ENCODE results near the gene PDCD6IP.
"Not testable (repeated sequence)": the region's sequence is repeated elsewhere in the genome, so short reads cannot be mapped to it uniquely, and the experiment has no call there.

The PDCD6IP gene

GRCh38 chr3:33798418-33799201 lies at the start of gene PDCD6IP:
Gene PDCD6IP, plus strand, starts transcription at chr3:33798630. Its CDS starts 99 bp downstream, at chr3:33798729.
- peak; percentile 93 for FAIRE-seq
- peak; percentile 87 for TF ChIP-seq POLR2A (IDR thresholded peaks at IDR 0.05; ENCODE audit: low read depth, low read length)

GRCh38 chr3:33749546-33750210 lies 48.8 kb upstream of the PDCD6IP start:
- no peak for TF ChIP-seq POLR2A (IDR thresholded peaks at IDR 0.05; ENCODE audit: low read depth, low read length)
- DNase-seq (ENCODE audit: insufficient read length, low spot score), result no peak
- no peak for FAIRE-seq

More at GRCh38 chr3:33798418-33799201, at the start of gene PDCD6IP:
- DNase-seq (ENCODE audit: insufficient read length, low spot score), result peak; percentile 82

- no peak for TF ChIP-seq POLR2A (IDR thresholded peaks at IDR 0.05; ENCODE audit: low read depth, low read length)
- FAIRE-seq, result no peak
- DNase-seq (ENCODE audit: insufficient read length, low spot score), result no peak
These were observed 48.2 kb upstream of the PDCD6IP start for GRCh38 chr3:33750211-33750548.

GRCh38 chr3:33751336-33751735 lies 47.1 kb upstream of the PDCD6IP start:
- DNase-seq (ENCODE audit: insufficient read length, low spot score) (no peak), FAIRE-seq (no peak)
- TF ChIP-seq POLR2A (IDR thresholded peaks at IDR 0.05; ENCODE audit: low read depth, low read length), result no peak

- not testable (repeated sequence) for FAIRE-seq; DNase-seq (ENCODE audit: insufficient read length, low spot score)
These were observed 44.0 kb upstream of the PDCD6IP start for GRCh38 chr3:33754391-33754790.

- TF ChIP-seq POLR2A (IDR thresholded peaks at IDR 0.05; ENCODE audit: low read depth, low read length), result no peak
- no peak for FAIRE-seq
- DNase-seq (ENCODE audit: insufficient read length, low spot score), result no peak
These were observed 40.1 kb upstream of the PDCD6IP start for GRCh38 chr3:33758281-33758680.

GRCh38 chr3:33758864-33759263 lies 39.6 kb upstream of the PDCD6IP start:
- no peak for DNase-seq (ENCODE audit: insufficient read length, low spot score)
- no peak for TF ChIP-seq POLR2A (IDR thresholded peaks at IDR 0.05; ENCODE audit: low read depth, low read length)
- FAIRE-seq, result no peak

GRCh38 chr3:33768578-33769330 lies 29.7 kb upstream of the PDCD6IP start:
- no peak for TF ChIP-seq POLR2A (IDR thresholded peaks at IDR 0.05; ENCODE audit: low read depth, low read length)
- FAIRE-seq, result peak; percentile 53
- no peak for DNase-seq (ENCODE audit: insufficient read length, low spot score)

- no peak for TF ChIP-seq POLR2A (IDR thresholded peaks at IDR 0.05; ENCODE audit: low read depth, low read length)
- DNase-seq (ENCODE audit: insufficient read length, low spot score) (no peak), FAIRE-seq (no peak)
These were observed 24.8 kb upstream of the PDCD6IP start for GRCh38 chr3:33773637-33774036.

GRCh38 chr3:33775363-33775762 lies 23.1 kb upstream of the PDCD6IP start:
- FAIRE-seq (no peak), DNase-seq (ENCODE audit: insufficient read length, low spot score) (no peak)
- no peak for TF ChIP-seq POLR2A (IDR thresholded peaks at IDR 0.05; ENCODE audit: low read depth, low read length)

- no peak for TF ChIP-seq POLR2A (IDR thresholded peaks at IDR 0.05; ENCODE audit: low read depth, low read length)
- DNase-seq (ENCODE audit: insufficient read length, low spot score) (no peak), FAIRE-seq (no peak)
These were observed 20.4 kb upstream of the PDCD6IP start for GRCh38 chr3:33777996-33778395.

GRCh38 chr3:33779751-33780150 lies 18.7 kb upstream of the PDCD6IP start:
- TF ChIP-seq POLR2A (IDR thresholded peaks at IDR 0.05; ENCODE audit: low read depth, low read length), result no peak
- DNase-seq (ENCODE audit: insufficient read length, low spot score), result no peak
- FAIRE-seq, result no peak

GRCh38 chr3:33781413-33781812 lies 17.0 kb upstream of the PDCD6IP start:
- not testable (repeated sequence) for DNase-seq (ENCODE audit: insufficient read length, low spot score); FAIRE-seq

- FAIRE-seq, result no peak
- DNase-seq (ENCODE audit: insufficient read length, low spot score), result no peak
- no peak for TF ChIP-seq POLR2A (IDR thresholded peaks at IDR 0.05; ENCODE audit: low read depth, low read length)
These were observed 11.7 kb upstream of the PDCD6IP start for GRCh38 chr3:33786565-33787327.

All from H54 (cell line).